Spleen (tissue), 7 donors: ENCODE results near the gene USP10.
"Not testable (repeated sequence)": the region's sequence is repeated elsewhere in the genome, so short reads cannot be mapped to it uniquely, and the experiment has no call there.

Experiments
- POLR2A ChIP-seq, 3 donors: fragments of 450-650 bp; IDR thresholded peaks; one replicate each; pipeline ENCODE4 v1.5.1; 2017; ENCODE audit warnings: antibody characterized with exemption in 3 of 3, mild to moderate bottlenecking in 1 of 3
- POLR2AphosphoS5 ChIP-seq, 3 donors: sonication (generic); formaldehyde crosslinking; IDR thresholded peaks; one replicate each; pipeline ENCODE4 v1.5.1; 2017; ENCODE audit warnings: antibody characterized with exemption in 3 of 3
- TF ChIP-seq, protein P1 (sequence below), 11 experiments: fragments of 200-600 bp in 7 of 11; fragments of 450-650 bp in 4 of 11; sonication (generic) in 4 of 11; IDR thresholded peaks in 8 of 11; conservative IDR thresholded peaks in 3 of 11; 1 replicate in 7 of 11; 2 replicates in 4 of 11; pipeline versions ENCODE4 v1.4.0 to v1.8.0; 2016 to 2021; ENCODE audit warnings: antibody characterized with exemption in 11 of 11, inconsistent platforms in 4 of 11, mild to moderate bottlenecking in 1 of 11
- donor health status: DM: no; HTN: no; CAD: no; lungs with moderate emphysema.
- donor health status: DM: no; HTN: no; CAD: no.
- donor health status: DM: no; HTN: no; CAD: no.

DNA sequence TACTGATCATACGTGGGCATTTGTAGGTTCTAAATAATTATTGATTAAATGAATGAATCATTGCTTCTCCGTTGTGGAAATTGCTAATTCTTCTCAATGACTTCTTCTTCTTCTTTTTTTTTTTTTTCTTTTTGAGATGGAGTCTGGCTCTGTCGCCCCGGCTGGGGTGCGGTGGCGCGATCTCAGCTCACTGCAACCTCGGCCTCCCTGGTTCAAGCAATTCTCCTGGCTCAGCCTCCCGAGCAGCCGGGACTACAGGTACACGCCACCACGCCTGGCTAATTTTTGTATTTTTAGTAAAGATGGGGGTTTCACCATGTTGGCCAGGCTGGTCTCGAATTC lies 32.5 kb downstream of the USP10 start:
- TF ChIP-seq POLR2A, POLR2AphosphoS5 (IDR thresholded peaks at IDR 0.05): not testable (repeated sequence)
- TF ChIP-seq, protein P1, sequence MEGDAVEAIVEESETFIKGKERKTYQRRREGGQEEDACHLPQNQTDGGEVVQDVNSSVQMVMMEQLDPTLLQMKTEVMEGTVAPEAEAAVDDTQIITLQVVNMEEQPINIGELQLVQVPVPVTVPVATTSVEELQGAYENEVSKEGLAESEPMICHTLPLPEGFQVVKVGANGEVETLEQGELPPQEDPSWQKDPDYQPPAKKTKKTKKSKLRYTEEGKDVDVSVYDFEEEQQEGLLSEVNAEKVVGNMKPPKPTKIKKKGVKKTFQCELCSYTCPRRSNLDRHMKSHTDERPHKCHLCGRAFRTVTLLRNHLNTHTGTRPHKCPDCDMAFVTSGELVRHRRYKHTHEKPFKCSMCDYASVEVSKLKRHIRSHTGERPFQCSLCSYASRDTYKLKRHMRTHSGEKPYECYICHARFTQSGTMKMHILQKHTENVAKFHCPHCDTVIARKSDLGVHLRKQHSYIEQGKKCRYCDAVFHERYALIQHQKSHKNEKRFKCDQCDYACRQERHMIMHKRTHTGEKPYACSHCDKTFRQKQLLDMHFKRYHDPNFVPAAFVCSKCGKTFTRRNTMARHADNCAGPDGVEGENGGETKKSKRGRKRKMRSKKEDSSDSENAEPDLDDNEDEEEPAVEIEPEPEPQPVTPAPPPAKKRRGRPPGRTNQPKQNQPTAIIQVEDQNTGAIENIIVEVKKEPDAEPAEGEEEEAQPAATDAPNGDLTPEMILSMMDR (IDR thresholded peaks at IDR 0.05 in 8 of 11, conservative IDR thresholded peaks at IDR 0.05 in 3 of 11) = not testable (repeated sequence)
